Endothelial cell of umbilical vein (primary cell): ENCODE measurements around the gene GLUD1. TPM values are rescaled to one million over a fixed set of nuclear protein-coding genes. Genes with fewer than 3 reads are reported as not detected.
"Not testable (repeated sequence)": the region's sequence is repeated elsewhere in the genome, so short reads cannot be mapped to it uniquely, and the experiment has no call there.

ENCODE experiments used
- BruUV-seq: library from RNA; stranded (reverse); fragments of 400-500 nt; replicated peaks from 2 replicates; lab custom pipeline; 2021; lab: Mats Ljungman, UMichigan
- CTCF ChIA-PET: fragments of 300-600, 350-600 bp; sonication (Branson Sonifier 250); formaldehyde crosslinking; loops from one replicate; lab custom pipeline; 2021; ENCODE audit warnings: antibody characterized with exemption, inconsistent platforms; lab: Charles Lee
- POLR2A ChIA-PET: fragments of 300-600, 350-600 bp; sonication (Branson Sonifier 250); formaldehyde crosslinking; loops from one replicate; lab custom pipeline; 2021; ENCODE audit warnings: antibody characterized with exemption, inconsistent platforms; lab: Charles Lee
- DNase-seq: peaks from one replicate; pipeline ENCODE4 v3.0.0-alpha.2; 2011; ENCODE audit warnings: low read depth, low spot score
- FAIRE-seq: peaks from 2 replicates; lab custom pipeline; 2011; peaks lifted over from hg19 to GRCh38; lab: Jason Lieb, UNC
- H2AFZ ChIP-seq: 2 replicates; pipeline ENCODE4 v1.6.0; 2012; ENCODE audit warnings: low read depth, low read length, control low read depth, inconsistent platforms
- H3K27ac ChIP-seq: 2 replicates; pipeline ENCODE4 v1.5.1; 2011; ENCODE audit warnings: low read depth, mild to moderate bottlenecking, control low read depth, low read length, moderate library complexity; ENCODE audit not compliant: insufficient read depth
- H3K27me3 ChIP-seq, 2 experiments: 2 replicates each; pipeline versions ENCODE4 v1.6.0 to v1.6.1; 2011; ENCODE audit warnings: low read length in 2 of 2, mixed read lengths in 1 of 2; ENCODE audit not compliant: control insufficient read depth in 2 of 2, insufficient read depth in 2 of 2
- H3K36me3 ChIP-seq, 2 experiments: 2 replicates in 1 of 2; 3 replicates in 1 of 2; pipeline ENCODE4 v1.5.1; 2011; ENCODE audit warnings: low read length in 2 of 2, mild to moderate bottlenecking in 1 of 2, moderate library complexity in 1 of 2; ENCODE audit not compliant: control insufficient read depth in 2 of 2, insufficient read depth in 2 of 2; ENCODE audit errors: extremely low read depth in 1 of 2
- H3K4me1 ChIP-seq: 3 replicates; pipeline ENCODE4 v1.5.1; 2011; ENCODE audit warnings: mild to moderate bottlenecking, low read length; ENCODE audit not compliant: control insufficient read depth, insufficient read depth; ENCODE audit errors: extremely low read depth
- H3K4me2 ChIP-seq: 2 replicates; pipeline ENCODE4 v1.6.1; 2011; ENCODE audit warnings: low read length, control low read depth, mixed read lengths; ENCODE audit not compliant: insufficient read depth
- H3K4me3 ChIP-seq, 3 experiments: fragments of 200-600 bp in 1 of 3; sonication (generic), shearing (Covaris generic) in 1 of 3; replicated peaks in 1 of 3; 2 replicates each; pipeline ENCODE4 v1.5.1; 2011 to 2016; ENCODE audit warnings: control low read depth in 3 of 3, low read length in 3 of 3, mild to moderate bottlenecking in 2 of 3, inconsistent platforms in 1 of 3, low read depth in 1 of 3, moderate library complexity in 1 of 3; ENCODE audit not compliant: insufficient read depth in 1 of 3
- H3K79me2 ChIP-seq: 2 replicates; pipeline ENCODE4 v1.6.0; 2012; ENCODE audit warnings: low read length, inconsistent platforms; ENCODE audit not compliant: control insufficient read depth, insufficient read depth
- H3K9ac ChIP-seq: replicated peaks from 2 replicates; pipeline ENCODE3; 2011; ENCODE audit warnings: low read length, control low read depth; ENCODE audit not compliant: insufficient read depth; ENCODE audit errors: extremely low read depth
- H3K9me1 ChIP-seq: replicated peaks from 3 replicates; pipeline ENCODE4 v1.6.0; 2011; ENCODE audit warnings: mild to moderate bottlenecking, low read length; ENCODE audit not compliant: control insufficient read depth, insufficient read depth; ENCODE audit errors: extremely low read depth
- H3K9me3 ChIP-seq: replicated peaks from 2 replicates; pipeline ENCODE4 v1.5.1; 2012; ENCODE audit warnings: low read length, inconsistent platforms; ENCODE audit not compliant: control insufficient read depth, insufficient read depth
- H4K20me1 ChIP-seq: replicated peaks from 2 replicates; pipeline ENCODE3; 2011; ENCODE audit warnings: mild to moderate bottlenecking, low read length; ENCODE audit not compliant: control insufficient read depth, insufficient read depth; ENCODE audit errors: extremely low read depth
- dilution Hi-C: fragments of 300-500 bp; cut with MboI; formaldehyde crosslinking; loops from one replicate; pipeline ENCODE4 v1.15.0; 2019; ENCODE audit warnings: low sequenced_read_pairs; ENCODE audit not compliant: extremely low pct_ligation_motif_present
- intact Hi-C: fragments of 100-400 bp; cut with micrococcal nuclease; formaldehyde crosslinking; loops from one replicate; pipeline ENCODE4 v1.10.0; 2022
- polyA plus RNA-seq, 4 experiments: library from polyadenylated mRNA; depleted of rRNA in 3 of 4; stranded (reverse) in 3 of 4; unstranded in 1 of 4; fragments of >200 nt; gene quantifications; 2 replicates each; pipeline versions ENCODE4 v1.2.1 to v1.2.3, GENCODE V29; 2011 to 2012; ENCODE audit warnings: missing spikeins in 1 of 4
- total RNA-seq: library from RNA; stranded (reverse); gene quantifications from 2 replicates; pipeline ENCODE4 v1.2.3, GENCODE V29; 2021

Gene GLUD1
- total and polyA plus RNA-seq, 2 donors (not counting 3 experiments of a cell fraction or from before 2014, with no cell fraction given): 41.9 to 94.7 TPM

DNA sequence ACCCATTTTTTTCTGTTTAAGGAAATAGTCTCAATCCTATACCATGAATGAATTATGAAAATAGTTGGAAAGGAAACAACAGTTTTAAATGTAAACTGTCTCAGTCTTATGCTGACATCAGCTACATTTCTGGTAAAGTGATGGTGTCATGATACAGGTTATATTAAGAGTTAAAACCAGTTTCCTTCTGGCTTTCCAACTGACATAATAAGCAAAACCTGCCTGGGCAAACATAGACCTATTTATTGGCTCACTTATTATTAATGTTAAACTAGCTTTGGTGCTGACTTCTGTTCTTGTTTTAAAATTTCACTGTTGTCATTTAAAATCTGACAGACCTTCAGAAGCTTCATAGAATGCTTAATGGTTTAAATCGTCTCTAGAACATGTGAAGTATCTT lies 24.4 kb upstream of the GLUD1 start:
- BruUV-seq, H3K9me1 ChIP-seq, H3K4me1 ChIP-seq, H4K20me1 ChIP-seq, H3K79me2 ChIP-seq, FAIRE-seq, H3K27me3 ChIP-seq, POLR2A ChIA-PET, H3K4me3 ChIP-seq, CTCF ChIA-PET, H3K4me2 ChIP-seq, dilution Hi-C loops, H3K9ac ChIP-seq, H3K27ac ChIP-seq, H3K9me3 ChIP-seq, intact Hi-C loops, H2AFZ ChIP-seq, DNase-seq, H3K36me3 ChIP-seq: not testable (repeated sequence)

GRCh38 chr10:87118122-87118521 lies 23.5 kb upstream of the GLUD1 start:
- intact Hi-C loops, BruUV-seq, H3K4me3 ChIP-seq, H4K20me1 ChIP-seq, H3K9me3 ChIP-seq, H3K27ac ChIP-seq, H2AFZ ChIP-seq, dilution Hi-C loops, H3K9ac ChIP-seq, H3K4me2 ChIP-seq, H3K9me1 ChIP-seq, FAIRE-seq, CTCF ChIA-PET, DNase-seq, H3K79me2 ChIP-seq, H3K4me1 ChIP-seq, H3K36me3 ChIP-seq, POLR2A ChIA-PET, H3K27me3 ChIP-seq: not testable (repeated sequence)
